HCT116 (cell line): ENCODE data around the gene DOCK1.

ENCODE experiments used
- CTCF ChIP-seq, 3 experiments: fragments of 200-600 bp in 1 of 3; sonication (generic) in 1 of 3; IDR thresholded peaks in 2 of 3; conservative IDR thresholded peaks in 1 of 3; 2 replicates each; pipeline ENCODE4 v1.5.1; 2012 to 2017; ENCODE audit warnings: low read depth in 2 of 3, low read length in 2 of 3, antibody characterized with exemption in 1 of 3, borderline replicate concordance in 1 of 3, control low read depth in 1 of 3, mild to moderate bottlenecking in 1 of 3, mixed read lengths in 1 of 3, mixed run types in 1 of 3, moderate library complexity in 1 of 3; ENCODE audit not compliant: insufficient read depth in 1 of 3
- EGR1 ChIP-seq: IDR thresholded peaks from 2 replicates; pipeline ENCODE4 v1.6.1; 2012; ENCODE audit warnings: low read depth
- ELF1 ChIP-seq: IDR thresholded peaks from 2 replicates; pipeline ENCODE4 v1.6.1; 2012; ENCODE audit warnings: low read depth, borderline replicate concordance
- EZH2 ChIP-seq: fragments of 200-600 bp; sonication (generic); IDR thresholded peaks from 2 replicates; pipeline ENCODE4 v1.6.1; 2017; ENCODE audit warnings: antibody characterized with exemption, mixed run types
- EZH2phosphoT487 ChIP-seq: fragments of 200-600 bp; IDR thresholded peaks from 2 replicates; pipeline ENCODE4 v1.6.1; 2018; ENCODE audit warnings: antibody characterized with exemption, borderline replicate concordance
- JUND ChIP-seq: IDR thresholded peaks from 2 replicates; pipeline ENCODE4 v1.6.1; 2012
- POLR2A ChIP-seq: IDR thresholded peaks from 2 replicates; pipeline ENCODE4 v1.7.0; 2011; ENCODE audit warnings: borderline replicate concordance; ENCODE audit not compliant: insufficient read depth, insufficient read length; ENCODE audit errors: extremely low read depth
- POLR2AphosphoS5 ChIP-seq: IDR thresholded peaks from 2 replicates; pipeline ENCODE4 v1.6.1; 2011; ENCODE audit warnings: mild to moderate bottlenecking, low read depth, low read length, moderate library complexity
- REST ChIP-seq: IDR thresholded peaks from 2 replicates; pipeline ENCODE4 v1.6.1; 2012; ENCODE audit warnings: low read depth

- TF ChIP-seq EZH2, result no peak
- TF ChIP-seq ELF1, result no peak
- TF ChIP-seq CTCF (IDR thresholded peaks at IDR 0.05 in 2 of 3, conservative IDR thresholded peaks at IDR 0.05 in 1 of 3; ENCODE audit: borderline replicate concordance in 1 of 3, insufficient read depth in 1 of 3, low read depth in 2 of 3, low read length in 2 of 3), result no peak
- no peak for TF ChIP-seq POLR2A
- TF ChIP-seq POLR2AphosphoS5, result no peak
- TF ChIP-seq EGR1, result no peak
- TF ChIP-seq EZH2phosphoT487, result no peak
- no peak for TF ChIP-seq REST
- no peak for TF ChIP-seq JUND
These were observed 143.4 kb downstream of the DOCK1 start for GRCh38 chr10:127048630-127049029.
